Calu3 (cell line): ENCODE measurements around the gene LIX1L. TPM values are rescaled to one million over a fixed set of nuclear protein-coding genes. Genes with fewer than 3 reads are reported as not detected.

ENCODE experiments used
- BruUV-seq: library from RNA; stranded (reverse); fragments of 400-500 nt; replicated peaks from 2 replicates; lab custom pipeline; 2021; lab: Mats Ljungman, UMichigan
- CTCF ChIA-PET: fragments of 300-600 bp; sonication (Branson Sonifier 250); formaldehyde crosslinking; loops from one replicate; lab custom pipeline; 2022; ENCODE audit warnings: antibody characterized with exemption; lab: Charles Lee
- DNase-seq: peaks from one replicate; pipeline ENCODE4 v3.0.0; 2022
- H3K27ac Mint-ChIP-seq: one replicate; pipeline ENCODE4 v1.8.0; 2022; ENCODE audit warnings: mixed read lengths; ENCODE audit not compliant: unreplicated experiment
- H3K27me3 Mint-ChIP-seq: one replicate; pipeline ENCODE4 v1.8.0; 2022; ENCODE audit warnings: mixed read lengths; ENCODE audit not compliant: unreplicated experiment
- H3K36me3 Mint-ChIP-seq: one replicate; pipeline ENCODE4 v1.8.0; 2022; ENCODE audit warnings: mild to moderate bottlenecking, moderate library complexity, mixed read lengths; ENCODE audit not compliant: insufficient read depth, unreplicated experiment
- H3K4me1 Mint-ChIP-seq: one replicate; pipeline ENCODE4 v1.8.0; 2022; ENCODE audit warnings: mild to moderate bottlenecking, low read depth, mixed read lengths; ENCODE audit not compliant: unreplicated experiment
- H3K4me3 Mint-ChIP-seq: one replicate; pipeline ENCODE4 v1.8.0; 2022; ENCODE audit warnings: mild to moderate bottlenecking, low read depth, moderate library complexity, mixed read lengths; ENCODE audit not compliant: unreplicated experiment
- H3K9me3 Mint-ChIP-seq: one replicate; pipeline ENCODE4 v1.8.0; 2022; ENCODE audit warnings: low read depth, mixed read lengths; ENCODE audit not compliant: unreplicated experiment
- intact Hi-C: fragments of 100-400 bp; cut with micrococcal nuclease; formaldehyde crosslinking; loops from one replicate; pipeline ENCODE4 v1.10.0; 2022; ENCODE audit not compliant: unreplicated experiment
- total RNA-seq: library from RNA; stranded (reverse); gene quantifications from 2 replicates; pipeline ENCODE4 v1.2.3, GENCODE V29; 2022
- TF ChIP-seq, protein P1 (sequence below): fragments of 200-600 bp; IDR thresholded peaks from one replicate; pipeline ENCODE4 v1.8.0; 2022; ENCODE audit warnings: antibody characterized with exemption; ENCODE audit not compliant: unreplicated experiment

The LIX1L gene
- total RNA-seq, 1 experiment from 2014 or later: 7.2 TPM

DNA sequence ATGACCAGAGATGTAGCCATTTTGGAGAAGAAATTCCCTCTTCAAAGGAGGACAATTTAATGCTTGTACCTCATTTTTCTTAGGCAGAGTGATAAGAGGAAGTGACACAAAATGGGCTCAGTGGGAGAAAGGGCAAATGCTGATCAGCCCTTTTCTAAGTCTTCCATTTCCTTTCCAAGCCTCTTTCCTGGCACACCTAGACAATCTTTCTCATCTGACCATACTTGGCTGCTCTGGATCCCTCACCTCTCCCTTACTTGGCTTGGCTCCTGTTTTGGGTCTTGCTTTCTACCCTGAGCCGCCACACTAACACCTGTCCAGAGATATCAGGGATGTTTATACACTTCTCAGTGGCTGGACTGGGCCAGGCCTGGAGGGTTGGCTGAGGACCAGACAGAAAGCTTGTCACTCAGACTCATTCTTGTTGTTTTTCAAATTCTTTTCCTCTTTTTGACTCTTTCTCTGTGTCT lies 25.4 kb upstream of the LIX1L start:
- H3K9me3 Mint-ChIP-seq: no peaks in the 10 kb centered on the region
- no peak for DNase-seq
- no TSS peak for BruUV-seq
- H3K4me1 Mint-ChIP-seq: peaks cover 23% of the 10 kb centered on the region
- H3K4me3 Mint-ChIP-seq: no peak overlapping the region
- peaks cover 2% of the 10 kb centered on the region for H3K36me3 Mint-ChIP-seq
- intact Hi-C loops: no loop called here
- CTCF ChIA-PET: no interaction called here
- TF ChIP-seq, protein P1, sequence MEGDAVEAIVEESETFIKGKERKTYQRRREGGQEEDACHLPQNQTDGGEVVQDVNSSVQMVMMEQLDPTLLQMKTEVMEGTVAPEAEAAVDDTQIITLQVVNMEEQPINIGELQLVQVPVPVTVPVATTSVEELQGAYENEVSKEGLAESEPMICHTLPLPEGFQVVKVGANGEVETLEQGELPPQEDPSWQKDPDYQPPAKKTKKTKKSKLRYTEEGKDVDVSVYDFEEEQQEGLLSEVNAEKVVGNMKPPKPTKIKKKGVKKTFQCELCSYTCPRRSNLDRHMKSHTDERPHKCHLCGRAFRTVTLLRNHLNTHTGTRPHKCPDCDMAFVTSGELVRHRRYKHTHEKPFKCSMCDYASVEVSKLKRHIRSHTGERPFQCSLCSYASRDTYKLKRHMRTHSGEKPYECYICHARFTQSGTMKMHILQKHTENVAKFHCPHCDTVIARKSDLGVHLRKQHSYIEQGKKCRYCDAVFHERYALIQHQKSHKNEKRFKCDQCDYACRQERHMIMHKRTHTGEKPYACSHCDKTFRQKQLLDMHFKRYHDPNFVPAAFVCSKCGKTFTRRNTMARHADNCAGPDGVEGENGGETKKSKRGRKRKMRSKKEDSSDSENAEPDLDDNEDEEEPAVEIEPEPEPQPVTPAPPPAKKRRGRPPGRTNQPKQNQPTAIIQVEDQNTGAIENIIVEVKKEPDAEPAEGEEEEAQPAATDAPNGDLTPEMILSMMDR: no peak
- no peaks in the 10 kb centered on the region for H3K27me3 Mint-ChIP-seq
- no peak overlapping the region for H3K27ac Mint-ChIP-seq

DNA sequence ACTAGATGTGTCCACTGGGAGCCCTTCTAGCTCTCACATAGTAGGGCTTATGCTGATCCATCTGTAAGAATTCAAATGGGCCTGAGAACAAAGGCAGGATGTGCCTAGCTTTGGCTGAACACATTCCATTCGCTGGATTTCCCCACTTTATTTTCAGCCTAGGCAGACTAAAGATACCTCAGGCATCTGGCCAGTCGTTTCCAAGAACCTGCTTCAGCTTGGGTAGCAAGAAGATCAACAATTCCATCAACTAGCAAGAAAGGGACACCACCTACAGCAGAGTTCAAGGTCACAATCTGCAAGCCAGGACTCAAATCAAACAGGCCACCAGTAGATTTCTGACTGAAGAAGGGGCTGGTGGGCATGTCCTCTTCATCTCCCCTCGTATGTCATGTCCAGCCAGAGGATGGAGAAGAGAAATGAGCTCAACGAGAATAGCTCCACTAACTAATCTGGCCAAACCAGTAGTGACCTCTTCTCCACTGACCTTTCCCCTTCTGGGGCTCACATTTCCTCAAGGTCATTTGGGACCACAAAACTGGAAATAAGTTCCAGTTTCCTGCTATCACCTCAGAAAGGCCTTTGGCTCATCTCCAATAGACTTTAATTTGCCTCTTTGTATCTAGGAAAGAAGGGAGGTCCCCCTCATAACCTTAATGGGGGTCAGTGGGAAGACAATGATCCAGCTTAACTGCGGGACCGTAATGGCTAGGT lies 24.4 kb upstream of the LIX1L start:
- intact Hi-C loops: no loop called here
- CTCF ChIA-PET: interaction anchor here (0.6 kb wide), 1 partner anchor 1126 kb away, joined by 3 read pairs; no protein-coding TSS in a partner anchor
- Mint-ChIP-seq H3K9me3 (no peaks in the 10 kb centered on the region), H3K27me3 (no peaks in the 10 kb centered on the region), H3K4me3 (no peak overlapping the region), H3K36me3 (peaks cover 9% of the 10 kb centered on the region), H3K4me1 (peaks cover 23% of the 10 kb centered on the region), H3K27ac (no peak overlapping the region)
- TF ChIP-seq, protein P1: no peak
- no peak for DNase-seq
- no TSS peak for BruUV-seq

DNA sequence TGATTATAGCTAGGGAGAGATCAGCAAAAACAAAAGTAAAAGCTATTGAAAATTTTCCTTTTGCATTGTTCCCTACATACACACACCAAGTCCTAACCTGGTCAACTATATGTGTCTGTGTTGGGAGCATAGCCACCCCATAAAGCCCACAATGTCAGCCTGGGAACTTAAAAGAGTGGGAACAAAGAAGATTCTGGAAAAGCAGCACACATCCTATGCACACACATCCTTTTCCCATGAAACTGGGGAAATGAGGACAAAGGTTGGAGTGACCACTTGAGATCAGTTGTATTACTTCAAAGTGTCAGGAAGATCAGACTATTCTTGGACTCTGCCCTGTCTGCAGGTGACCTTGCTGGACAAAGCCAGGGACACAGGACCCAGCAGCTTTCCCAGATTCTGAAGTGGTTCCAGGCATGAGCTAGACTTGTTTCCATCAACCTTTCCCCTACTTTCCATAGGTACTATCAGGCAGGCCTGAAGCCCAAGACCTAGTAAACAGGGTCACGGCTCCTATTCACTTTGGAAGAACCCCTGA lies 22.7 kb upstream of the LIX1L start:
- no peak overlapping the region for H3K27ac Mint-ChIP-seq
- TF ChIP-seq, protein P1: no peak
- H3K4me1 Mint-ChIP-seq: peaks cover 16% of the 10 kb centered on the region
- no peaks in the 10 kb centered on the region for H3K27me3 Mint-ChIP-seq
- H3K9me3 Mint-ChIP-seq: no peaks in the 10 kb centered on the region
- DNase-seq: no peak
- no TSS peak for BruUV-seq
- CTCF ChIA-PET: interaction anchor here (0.6 to 4.6 kb wide), 5 partner anchors 21 to 56 kb away, joined by 4 to 32 read pairs (median 11); no protein-coding TSS in a partner anchor
- H3K36me3 Mint-ChIP-seq: peaks cover 9% of the 10 kb centered on the region
- H3K4me3 Mint-ChIP-seq: no peak overlapping the region
- intact Hi-C loops: no loop called here

DNA sequence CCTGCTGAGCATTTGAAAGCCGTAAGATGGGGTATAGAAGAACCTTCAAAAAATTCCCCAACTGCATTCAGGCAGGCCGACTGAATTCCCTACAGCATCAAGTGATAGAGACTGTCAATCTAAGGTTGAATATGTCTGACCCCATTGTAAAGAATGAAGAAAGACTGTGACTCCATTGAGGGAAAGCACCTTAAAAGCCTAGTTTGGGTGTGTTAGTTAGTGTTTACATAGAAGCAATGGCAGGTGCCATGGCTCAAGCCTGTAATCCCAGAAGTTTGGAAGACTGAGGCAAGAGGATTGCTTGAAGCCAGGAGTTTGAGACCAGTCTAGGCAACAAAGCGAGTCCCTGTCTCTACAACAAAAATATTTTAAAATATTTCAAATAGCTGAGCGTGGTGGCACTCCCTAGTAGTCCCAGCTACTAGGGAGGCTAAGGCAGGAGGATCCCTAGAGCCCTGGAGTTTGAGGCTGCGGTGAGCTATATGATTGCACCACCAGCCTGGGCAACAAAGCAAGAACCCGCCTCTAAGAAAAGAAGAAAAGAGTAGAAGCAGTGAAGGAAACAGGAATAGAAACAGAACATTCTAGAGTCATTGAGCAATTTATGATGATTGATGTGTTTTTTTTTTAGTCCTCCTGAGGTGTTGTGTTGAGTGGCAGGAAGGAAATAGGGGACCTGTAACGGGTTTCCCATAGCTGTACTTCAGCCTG lies 22.1 kb upstream of the LIX1L start:
- Mint-ChIP-seq H3K4me3 (no peak overlapping the region), H3K27me3 (no peaks in the 10 kb centered on the region), H3K9me3 (no peaks in the 10 kb centered on the region), H3K4me1 (peaks cover 9% of the 10 kb centered on the region), H3K27ac (no peak overlapping the region), H3K36me3 (peaks cover 9% of the 10 kb centered on the region)
- intact Hi-C loops: no loop called here
- CTCF ChIA-PET: interaction anchor here (0.6 to 4.6 kb wide), 18 partner anchors 8 to 120 kb away, joined by 3 to 32 read pairs (median 4); partner anchors contain the start of genes ANKRD34A, PIAS3, POLR3GL and RBM8A
- no peak for DNase-seq
- TSS peak; percentile 85 for BruUV-seq
- TF ChIP-seq, protein P1: no peak
